K562 (cell line): ENCODE measurements around the gene MACROD2. TPM values are rescaled to one million over a fixed set of nuclear protein-coding genes. Genes with fewer than 3 reads are reported as not detected.

Experiments
- ATAC-seq: fragments of 200-7000 bp; cut with Tn5 transposase; 3 replicates; pipeline ENCODE4 v1.9.1; 2020; ENCODE audit warnings: moderate library complexity
- BruUV-seq: library from RNA; stranded (reverse); fragments of 400-500 nt; replicated peaks from 2 replicates; lab custom pipeline; 2021; lab: Mats Ljungman, UMichigan
- CTCF ChIA-PET: fragments of 300-600 bp; formaldehyde crosslinking; extraction: SDS; loops from one replicate; lab custom pipeline; 2021; ENCODE audit warnings: low intra/inter-chr PET ratio; lab: Yijun Ruan, JAX
- POLR2A ChIA-PET: fragments of 300-600, 350-650 bp; sonication (Branson Sonifier 250); formaldehyde crosslinking; extraction: SDS; loops from one replicate; lab custom pipeline; 2021; ENCODE audit warnings: antibody characterized with exemption, inconsistent platforms; lab: Yijun Ruan, JAX
- DNase-seq, 4 experiments: peaks; one replicate each; pipeline versions ENCODE4 v3.0.0 to v3.0.0-alpha.2; 2011 to 2018; ENCODE audit warnings: low spot score in 3 of 4, mixed read lengths in 3 of 4; ENCODE audit errors: extremely low read depth in 1 of 4
- FAIRE-seq: peaks from 2 replicates; lab custom pipeline; 2011; peaks lifted over from hg19 to GRCh38; lab: Jason Lieb, UNC
- H2AFZ ChIP-seq: 2 replicates; pipeline ENCODE4 v1.6.0; 2011; ENCODE audit warnings: low read depth, low read length, control low read depth, inconsistent platforms
- H3K27ac ChIP-seq: fragments of 200-600 bp; 3 replicates; pipeline ENCODE4 v1.8.0; 2011; ENCODE audit warnings: low read depth, mild to moderate bottlenecking, control low read depth, inconsistent platforms, low read length, moderate library complexity, mixed read lengths; ENCODE audit errors: extremely low read depth
- H3K27me3 ChIP-seq, 2 experiments: fragments of 300-600 bp in 1 of 2; 2 replicates in 1 of 2; 3 replicates in 1 of 2; pipeline versions ENCODE4 v1.6.0 to v1.8.0; 2011; ENCODE audit warnings: inconsistent platforms in 2 of 2, low read length in 2 of 2, mild to moderate bottlenecking in 1 of 2, mixed read lengths in 1 of 2, moderate library complexity in 1 of 2; ENCODE audit not compliant: control insufficient read depth in 2 of 2, insufficient read depth in 2 of 2
- H3K36me3 ChIP-seq: fragments of 300-600 bp; 3 replicates; pipeline ENCODE4 v1.8.0; 2011; ENCODE audit warnings: mild to moderate bottlenecking, low read length, inconsistent platforms; ENCODE audit not compliant: control insufficient read depth, insufficient read depth
- H3K4me1 ChIP-seq, 2 experiments: fragments of 200-600 bp in 1 of 2; replicated peaks in 1 of 2; 2 replicates in 1 of 2; 3 replicates in 1 of 2; pipeline versions ENCODE4 v1.5.1 to v1.8.0; 2011; ENCODE audit warnings: inconsistent platforms in 2 of 2, low read length in 2 of 2, mild to moderate bottlenecking in 1 of 2, mixed read lengths in 1 of 2, moderate library complexity in 1 of 2; ENCODE audit not compliant: control insufficient read depth in 2 of 2, insufficient read depth in 2 of 2
- H3K4me2 ChIP-seq: 2 replicates; pipeline ENCODE4 v1.6.1; 2011; ENCODE audit warnings: low read length, control low read depth, inconsistent platforms, mixed read lengths; ENCODE audit not compliant: insufficient read depth
- H3K4me3 ChIP-seq: fragments of 200-600 bp; sonication (generic), shearing (Covaris generic); 2 replicates; pipeline ENCODE4 v1.5.1; 2016; ENCODE audit warnings: control low read depth, inconsistent platforms
- H3K79me2 ChIP-seq: fragments of 200-600 bp; 3 replicates; pipeline ENCODE4 v1.8.0; 2011; ENCODE audit warnings: low read length, inconsistent platforms; ENCODE audit not compliant: control insufficient read depth, insufficient read depth
- H3K9ac ChIP-seq, 2 experiments: 2 replicates each; pipeline versions ENCODE4 v1.6.0 to v1.6.1; 2011; ENCODE audit warnings: low read depth in 2 of 2, low read length in 2 of 2, control low read depth in 1 of 2, inconsistent platforms in 1 of 2, mild to moderate bottlenecking in 1 of 2, mixed read lengths in 1 of 2; ENCODE audit not compliant: insufficient read depth in 1 of 2
- H3K9me1 ChIP-seq: one replicate; pipeline ENCODE4 v1.6.0; 2011; ENCODE audit warnings: inconsistent platforms, mild to moderate bottlenecking, low read length, moderate library complexity; ENCODE audit not compliant: control insufficient read depth, insufficient read depth
- H3K9me3 ChIP-seq: replicated peaks from 2 replicates; pipeline ENCODE4 v1.5.1; 2011; ENCODE audit warnings: low read depth, low read length, inconsistent platforms; ENCODE audit not compliant: control insufficient read depth, insufficient read depth
- H4K20me1 ChIP-seq: replicated peaks from 2 replicates; pipeline ENCODE4 v1.6.1; 2011; ENCODE audit warnings: low read length, inconsistent platforms, mixed read lengths; ENCODE audit not compliant: control insufficient read depth, insufficient read depth
- CHD2 ChIP-seq: IDR thresholded peaks from 2 replicates; pipeline ENCODE4 v1.6.1; 2011; ENCODE audit warnings: low read depth, low read length
- MCM2 ChIP-seq: fragments of 450-650 bp; IDR thresholded peaks from 2 replicates; pipeline ENCODE4 v1.6.1; 2017; ENCODE audit warnings: low read depth, mild to moderate bottlenecking
- SRF ChIP-seq, 2 experiments: fragments of 250-450, 450-650 bp in 1 of 2; sonication (Bioruptor Pico) in 1 of 2; sonication (generic) in 1 of 2; formaldehyde crosslinking; IDR thresholded peaks; 2 replicates each; pipeline versions ENCODE4 v1.5.0 to v1.5.1; 2020 to 2022; ENCODE audit warnings: mild to moderate bottlenecking in 1 of 2, missing genetic modification reagents in 1 of 2
- WGBS: fragments of 100-300 bp; shearing (Covaris generic); methylation state at CpG from one replicate; pipeline ENCODE4 v1.1.6; 2016; ENCODE audit warnings: low coverage, mixed read lengths; ENCODE audit not compliant: insufficient coverage; ENCODE audit errors: missing lambda C conversion rate; 5-methylcytosine and 5-hydroxymethylcytosine counted together
- in situ Hi-C: fragments of 300-500 bp; cut with MboI; formaldehyde crosslinking; loops from 4 replicates; pipeline ENCODE4 v1.15.0; 2018; ENCODE audit warnings: inconsistent platforms, mixed read lengths
- intact Hi-C: fragments of 100-400 bp; cut with micrococcal nuclease; formaldehyde crosslinking; loops from 2 replicates; pipeline ENCODE4 v1.14.2; 2022
- polyA plus RNA-seq, 8 experiments: library from polyadenylated mRNA; depleted of rRNA in 4 of 8; stranded (reverse) in 5 of 8; unstranded in 3 of 8; fragments of >200 nt; fragmentation: Nextera tagmentation in 2 of 8; fragmentation: Illumina TruSeq in 1 of 8; extraction: Ambion mirVana in 2 of 8; extraction: Trizol in 1 of 8; gene quantifications; 2 replicates each; pipeline versions ENCODE4 v1.2.1 to v1.2.3, GENCODE V29; 2011 to 2014; ENCODE audit warnings: inconsistent platforms in 1 of 8, missing spikeins in 1 of 8
- total RNA-seq, 7 experiments: library from RNA; depleted of rRNA in 6 of 7; stranded (reverse); fragments of >200 nt in 6 of 7; fragmentation: Illumina TruSeq in 2 of 7; extraction: Trizol in 2 of 7; gene quantifications; 2 replicates each; pipeline versions ENCODE4 v1.2.1 to v1.2.3, GENCODE V29; 2011 to 2021; ENCODE audit warnings: low replicate concordance in 1 of 7
- TF ChIP-seq, protein P1 (sequence below): sonication (generic); formaldehyde crosslinking; IDR thresholded peaks from 2 replicates; pipeline ENCODE4 v1.8.1; 2022; ENCODE audit warnings: missing genetic modification reagents
- TF ChIP-seq, protein P2 (sequence below): fragments of 450-650 bp; IDR thresholded peaks from 2 replicates; pipeline ENCODE4 v1.6.1; 2016; ENCODE audit warnings: low read depth
- TF ChIP-seq, protein P3 (sequence below): fragments of 450-650 bp; formaldehyde crosslinking; IDR thresholded peaks from 2 replicates; pipeline ENCODE4 v1.4.0; 2020; ENCODE audit warnings: mild to moderate bottlenecking, mixed read lengths

Gene MACROD2
- total and polyA plus RNA-seq, 9 of the 15 experiments (the other 6 are each of a cell fraction or from before 2014, with no cell fraction given): not detected

DNA sequence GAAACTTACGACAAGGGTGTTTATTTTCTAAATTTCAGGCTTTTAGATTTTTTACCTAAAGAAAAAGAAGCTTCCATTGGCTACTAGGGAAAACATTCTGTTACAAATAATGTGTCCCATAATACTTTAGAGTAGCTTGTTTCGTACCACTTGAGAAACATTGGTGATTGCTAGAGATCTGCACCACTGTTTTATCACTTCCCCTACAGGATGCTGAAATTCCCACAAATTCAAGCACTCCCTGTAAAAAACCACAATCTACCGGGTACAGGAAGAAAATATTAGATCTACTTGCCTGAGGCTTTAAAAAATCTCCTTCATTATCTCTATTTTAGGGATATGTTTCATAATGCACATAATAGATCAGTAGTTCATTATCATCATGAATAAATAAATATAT, 34.8 kb upstream of the MACROD2 start:
- Histone ChIP-seq H2AFZ (no peak overlapping the region), H3K36me3 (no peaks in the 10 kb centered on the region)
- TF ChIP-seq SRF (CRISPR knock-in tag; IDR thresholded peaks at IDR 0.05): no peak
- TF ChIP-seq, protein P1, sequence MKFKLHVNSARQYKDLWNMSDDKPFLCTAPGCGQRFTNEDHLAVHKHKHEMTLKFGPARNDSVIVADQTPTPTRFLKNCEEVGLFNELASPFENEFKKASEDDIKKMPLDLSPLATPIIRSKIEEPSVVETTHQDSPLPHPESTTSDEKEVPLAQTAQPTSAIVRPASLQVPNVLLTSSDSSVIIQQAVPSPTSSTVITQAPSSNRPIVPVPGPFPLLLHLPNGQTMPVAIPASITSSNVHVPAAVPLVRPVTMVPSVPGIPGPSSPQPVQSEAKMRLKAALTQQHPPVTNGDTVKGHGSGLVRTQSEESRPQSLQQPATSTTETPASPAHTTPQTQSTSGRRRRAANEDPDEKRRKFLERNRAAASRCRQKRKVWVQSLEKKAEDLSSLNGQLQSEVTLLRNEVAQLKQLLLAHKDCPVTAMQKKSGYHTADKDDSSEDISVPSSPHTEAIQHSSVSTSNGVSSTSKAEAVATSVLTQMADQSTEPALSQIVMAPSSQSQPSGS (CRISPR knock-in tag): no peak
- TF ChIP-seq, protein P2, sequence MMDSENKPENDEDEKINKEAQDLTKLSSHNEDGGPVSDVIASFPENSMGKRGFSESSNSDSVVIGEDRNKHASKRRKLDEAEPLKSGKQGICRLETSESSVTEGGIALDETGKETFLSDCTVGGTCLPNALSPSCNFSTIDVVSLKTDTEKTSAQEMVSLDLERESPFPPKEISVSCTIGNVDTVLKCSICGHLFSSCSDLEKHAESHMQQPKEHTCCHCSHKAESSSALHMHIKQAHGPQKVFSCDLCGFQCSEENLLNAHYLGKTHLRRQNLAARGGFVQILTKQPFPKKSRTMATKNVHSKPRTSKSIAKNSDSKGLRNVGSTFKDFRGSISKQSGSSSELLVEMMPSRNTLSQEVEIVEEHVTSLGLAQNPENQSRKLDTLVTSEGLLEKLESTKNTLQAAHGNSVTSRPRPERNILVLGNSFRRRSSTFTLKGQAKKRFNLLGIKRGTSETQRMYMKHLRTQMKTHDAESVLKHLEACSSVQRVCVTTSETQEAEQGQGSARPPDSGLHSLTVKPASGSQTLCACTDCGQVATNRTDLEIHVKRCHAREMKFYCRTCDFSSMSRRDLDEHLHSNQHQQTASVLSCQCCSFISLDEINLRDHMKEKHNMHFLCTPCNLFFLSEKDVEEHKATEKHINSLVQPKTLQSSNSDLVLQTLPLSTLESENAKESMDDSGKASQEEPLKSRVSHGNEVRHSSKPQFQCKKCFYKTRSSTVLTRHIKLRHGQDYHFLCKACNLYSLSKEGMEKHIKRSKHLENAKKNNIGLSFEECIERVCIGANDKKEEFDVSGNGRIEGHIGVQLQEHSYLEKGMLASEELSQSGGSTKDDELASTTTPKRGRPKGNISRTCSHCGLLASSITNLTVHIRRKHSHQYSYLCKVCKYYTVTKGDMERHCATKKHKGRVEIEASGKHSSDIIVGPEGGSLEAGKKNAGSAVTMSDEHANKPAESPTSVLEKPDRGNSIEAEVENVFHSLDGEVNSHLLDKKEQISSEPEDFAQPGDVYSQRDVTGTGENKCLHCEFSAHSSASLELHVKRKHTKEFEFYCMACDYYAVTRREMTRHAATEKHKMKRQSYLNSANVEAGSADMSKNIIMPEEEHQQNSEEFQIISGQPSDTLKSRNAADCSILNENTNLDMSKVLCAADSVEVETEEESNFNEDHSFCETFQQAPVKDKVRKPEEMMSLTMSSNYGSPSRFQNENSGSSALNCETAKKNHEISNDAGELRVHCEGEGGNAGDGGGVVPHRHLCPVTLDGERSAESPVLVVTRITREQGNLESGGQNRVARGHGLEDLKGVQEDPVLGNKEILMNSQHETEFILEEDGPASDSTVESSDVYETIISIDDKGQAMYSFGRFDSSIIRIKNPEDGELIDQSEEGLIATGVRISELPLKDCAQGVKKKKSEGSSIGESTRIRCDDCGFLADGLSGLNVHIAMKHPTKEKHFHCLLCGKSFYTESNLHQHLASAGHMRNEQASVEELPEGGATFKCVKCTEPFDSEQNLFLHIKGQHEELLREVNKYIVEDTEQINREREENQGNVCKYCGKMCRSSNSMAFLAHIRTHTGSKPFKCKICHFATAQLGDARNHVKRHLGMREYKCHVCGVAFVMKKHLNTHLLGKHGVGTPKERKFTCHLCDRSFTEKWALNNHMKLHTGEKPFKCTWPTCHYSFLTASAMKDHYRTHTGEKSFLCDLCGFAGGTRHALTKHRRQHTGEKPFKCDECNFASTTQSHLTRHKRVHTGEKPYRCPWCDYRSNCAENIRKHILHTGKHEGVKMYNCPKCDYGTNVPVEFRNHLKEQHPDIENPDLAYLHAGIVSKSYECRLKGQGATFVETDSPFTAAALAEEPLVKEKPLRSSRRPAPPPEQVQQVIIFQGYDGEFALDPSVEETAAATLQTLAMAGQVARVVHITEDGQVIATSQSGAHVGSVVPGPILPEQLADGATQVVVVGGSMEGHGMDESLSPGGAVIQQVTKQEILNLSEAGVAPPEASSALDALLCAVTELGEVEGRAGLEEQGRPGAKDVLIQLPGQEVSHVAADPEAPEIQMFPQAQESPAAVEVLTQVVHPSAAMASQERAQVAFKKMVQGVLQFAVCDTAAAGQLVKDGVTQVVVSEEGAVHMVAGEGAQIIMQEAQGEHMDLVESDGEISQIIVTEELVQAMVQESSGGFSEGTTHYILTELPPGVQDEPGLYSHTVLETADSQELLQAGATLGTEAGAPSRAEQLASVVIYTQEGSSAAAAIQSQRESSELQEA: no peak
- TF ChIP-seq, protein P3, sequence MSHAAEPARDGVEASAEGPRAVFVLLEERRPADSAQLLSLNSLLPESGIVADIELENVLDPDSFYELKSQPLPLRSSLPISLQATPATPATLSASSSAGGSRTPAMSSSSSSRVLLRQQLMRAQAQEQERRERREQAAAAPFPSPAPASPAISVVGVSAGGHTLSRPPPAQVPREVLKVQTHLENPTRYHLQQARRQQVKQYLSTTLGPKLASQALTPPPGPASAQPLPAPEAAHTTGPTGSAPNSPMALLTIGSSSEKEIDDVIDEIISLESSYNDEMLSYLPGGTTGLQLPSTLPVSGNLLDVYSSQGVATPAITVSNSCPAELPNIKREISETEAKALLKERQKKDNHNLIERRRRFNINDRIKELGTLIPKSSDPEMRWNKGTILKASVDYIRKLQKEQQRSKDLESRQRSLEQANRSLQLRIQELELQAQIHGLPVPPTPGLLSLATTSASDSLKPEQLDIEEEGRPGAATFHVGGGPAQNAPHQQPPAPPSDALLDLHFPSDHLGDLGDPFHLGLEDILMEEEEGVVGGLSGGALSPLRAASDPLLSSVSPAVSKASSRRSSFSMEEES: no peak
- TF ChIP-seq CHD2: no peak
- TF ChIP-seq MCM2: no peak
- TF ChIP-seq, all 486 proteins: peak for 0
- Histone ChIP-seq H3K27me3 (no peaks in the 10 kb centered on the region), H3K4me2 (no peak overlapping the region), H3K9me3 (no peaks in the 10 kb centered on the region), H3K79me2 (no peaks in the 10 kb centered on the region), H3K9ac (no peak overlapping the region), H3K9me1 (no peaks in the 10 kb centered on the region), H3K4me1 (no peaks in the 10 kb centered on the region), H4K20me1 (no peaks in the 10 kb centered on the region), H3K27ac (no peak overlapping the region), H3K4me3 (no peak overlapping the region)
- no TSS peak for BruUV-seq
- intact Hi-C loops: no loop called here
- in situ Hi-C loops: no loop called here
- FAIRE-seq: no peak
- POLR2A ChIA-PET: no interaction called here
- WGBS: 0% methylated on average over 3 of the region's 3 CpGs
- DNase-seq: no peak
- CTCF ChIA-PET: no interaction called here
- no peak for ATAC-seq
